Stimulated activated memory B cell treated with anti-CD40 and anti-IgM and Interleukin-4, amounts not matched to agents 10 μg/mL and 1 μg/mL and 100 μg/mL, for 72 hours (primary cell): ENCODE measurements around the gene MOBP.

ENCODE experiments used
- ATAC-seq: fragments of 150-1000 bp; cut with Tn5 transposase; 2 replicates; pipeline ENCODE4 v1.10.0; 2021
- H3K27ac Mint-ChIP-seq: one replicate; pipeline ENCODE4 v1.8.0; 2022; ENCODE audit warnings: mild to moderate bottlenecking, mixed read lengths
- H3K27me3 Mint-ChIP-seq: one replicate; pipeline ENCODE4 v1.8.0; 2022; ENCODE audit warnings: mixed read lengths
- H3K36me3 Mint-ChIP-seq: one replicate; pipeline ENCODE4 v1.8.0; 2022; ENCODE audit warnings: mixed read lengths
- H3K4me1 Mint-ChIP-seq: one replicate; pipeline ENCODE4 v1.8.0; 2022; ENCODE audit warnings: mixed read lengths
- H3K4me3 Mint-ChIP-seq: one replicate; pipeline ENCODE4 v1.8.0; 2022; ENCODE audit warnings: mild to moderate bottlenecking, moderate library complexity, mixed read lengths
- H3K9me3 Mint-ChIP-seq: one replicate; pipeline ENCODE4 v1.8.0; 2022; ENCODE audit warnings: mixed read lengths

Gene MOBP

GRCh38 chr3:39532777-39533176 lies 65.3 kb downstream of the MOBP start:
- no peak overlapping the region for H3K27ac Mint-ChIP-seq
- H3K4me3 Mint-ChIP-seq: no peak overlapping the region
- H3K4me1 Mint-ChIP-seq: no peaks in the 10 kb centered on the region
- no peaks in the 10 kb centered on the region for H3K36me3 Mint-ChIP-seq
- no peak for ATAC-seq
- peaks cover 34% of the 10 kb centered on the region for H3K27me3 Mint-ChIP-seq
- H3K9me3 Mint-ChIP-seq: no peaks in the 10 kb centered on the region

GRCh38 chr3:39533226-39533625 lies 65.7 kb downstream of the MOBP start:
- H3K27ac Mint-ChIP-seq: no peak overlapping the region
- H3K4me3 Mint-ChIP-seq: no peak overlapping the region
- no peaks in the 10 kb centered on the region for H3K36me3 Mint-ChIP-seq
- H3K4me1 Mint-ChIP-seq: no peaks in the 10 kb centered on the region
- no peak for ATAC-seq
- peaks cover 30% of the 10 kb centered on the region for H3K27me3 Mint-ChIP-seq
- no peaks in the 10 kb centered on the region for H3K9me3 Mint-ChIP-seq

- Mint-ChIP-seq H3K27me3 (peaks cover 18% of the 10 kb centered on the region), H3K4me3 (no peak overlapping the region), H3K27ac (no peak overlapping the region), H3K9me3 (peaks cover 7% of the 10 kb centered on the region), H3K36me3 (no peaks in the 10 kb centered on the region), H3K4me1 (no peaks in the 10 kb centered on the region)
- ATAC-seq: no peak
Measured at GRCh38 chr3:39540162-39540921, 72.9 kb downstream of the MOBP start.

GRCh38 chr3:39541442-39541841 lies 74.0 kb downstream of the MOBP start:
- ATAC-seq: no peak
- Mint-ChIP-seq H3K4me3 (no peak overlapping the region), H3K4me1 (no peaks in the 10 kb centered on the region), H3K27ac (no peak overlapping the region), H3K27me3 (peaks cover 13% of the 10 kb centered on the region), H3K9me3 (peaks cover 7% of the 10 kb centered on the region), H3K36me3 (no peaks in the 10 kb centered on the region)

GRCh38 chr3:39541917-39542329 lies 74.4 kb downstream of the MOBP start:
- H3K27ac Mint-ChIP-seq: no peak overlapping the region
- H3K27me3 Mint-ChIP-seq: peaks cover 13% of the 10 kb centered on the region
- no peak for ATAC-seq
- H3K9me3 Mint-ChIP-seq: peaks cover 7% of the 10 kb centered on the region
- H3K4me1 Mint-ChIP-seq: no peaks in the 10 kb centered on the region
- H3K4me3 Mint-ChIP-seq: no peak overlapping the region
- no peaks in the 10 kb centered on the region for H3K36me3 Mint-ChIP-seq

- H3K4me1 Mint-ChIP-seq: no peaks in the 10 kb centered on the region
- no peaks in the 10 kb centered on the region for H3K36me3 Mint-ChIP-seq
- peaks cover 7% of the 10 kb centered on the region for H3K9me3 Mint-ChIP-seq
- H3K27me3 Mint-ChIP-seq: peaks cover 13% of the 10 kb centered on the region
- ATAC-seq: no peak
- no peak overlapping the region for H3K4me3 Mint-ChIP-seq
- H3K27ac Mint-ChIP-seq: no peak overlapping the region
Measured at GRCh38 chr3:39542588-39542988, 75.1 kb downstream of the MOBP start.

GRCh38 chr3:39548282-39548681 lies 80.8 kb downstream of the MOBP start:
- Mint-ChIP-seq H3K36me3 (no peaks in the 10 kb centered on the region), H3K27ac (no peak overlapping the region), H3K4me1 (no peaks in the 10 kb centered on the region), H3K4me3 (no peak overlapping the region), H3K9me3 (peaks cover 13% of the 10 kb centered on the region), H3K27me3 (peaks cover 37% of the 10 kb centered on the region)
- ATAC-seq: no peak

GRCh38 chr3:39550354-39551051 lies 83.0 kb downstream of the MOBP start:
- Mint-ChIP-seq H3K9me3 (peaks cover 14% of the 10 kb centered on the region), H3K36me3 (no peaks in the 10 kb centered on the region), H3K4me1 (no peaks in the 10 kb centered on the region), H3K27ac (no peak overlapping the region), H3K27me3 (peaks cover 34% of the 10 kb centered on the region), H3K4me3 (no peak overlapping the region)
- no peak for ATAC-seq
